Activated naive CD8-positive, alpha-beta T cell treated with anti-CD3 and anti-CD28 coated beads for 36 hours (primary cell): ENCODE measurements around the gene CEBPG. TPM values are rescaled to one million over a fixed set of nuclear protein-coding genes. Genes with fewer than 3 reads are reported as not detected.
A peak's percentile ranks its signal among the peaks of the same experiment; 100 is the strongest.

Experiments
- DNase-seq: peaks from one replicate; pipeline ENCODE4 v3.0.0; 2021
- H3K27ac Mint-ChIP-seq: one replicate; pipeline ENCODE4 v1.8.0; 2022; ENCODE audit warnings: mild to moderate bottlenecking, moderate library complexity, mixed read lengths
- H3K27me3 Mint-ChIP-seq: one replicate; pipeline ENCODE4 v1.8.0; 2022; ENCODE audit warnings: mild to moderate bottlenecking, mixed read lengths
- H3K36me3 Mint-ChIP-seq: one replicate; pipeline ENCODE4 v1.8.0; 2021; ENCODE audit warnings: mild to moderate bottlenecking, mixed read lengths
- H3K4me1 Mint-ChIP-seq: one replicate; pipeline ENCODE4 v1.8.0; 2021; ENCODE audit warnings: mixed read lengths
- H3K4me3 Mint-ChIP-seq: one replicate; pipeline ENCODE4 v1.8.0; 2022; ENCODE audit warnings: mild to moderate bottlenecking, moderate library complexity, mixed read lengths
- H3K9me3 Mint-ChIP-seq: one replicate; pipeline ENCODE4 v1.8.0; 2022; ENCODE audit warnings: mixed read lengths
- total RNA-seq, 2 experiments: library from RNA; stranded (reverse); gene quantifications; one replicate each; pipeline ENCODE4 v1.2.3, GENCODE V29; 2021

Gene CEBPG
- total RNA-seq, 2 experiments from 2014 or later, result 30.1 to 30.9 TPM

- H3K9me3 Mint-ChIP-seq, result no peaks in the 10 kb centered on the region
- no peak for DNase-seq
- peaks cover 4% of the 10 kb centered on the region for H3K27me3 Mint-ChIP-seq
- no peak overlapping the region for H3K27ac Mint-ChIP-seq
- no peaks in the 10 kb centered on the region for H3K4me1 Mint-ChIP-seq
- H3K36me3 Mint-ChIP-seq, result no peaks in the 10 kb centered on the region
- H3K4me3 Mint-ChIP-seq, result no peak overlapping the region
These were observed 6.6 kb upstream of the CEBPG start for GRCh38 chr19:33366897-33367296.

- Mint-ChIP-seq H3K4me3 (no peak overlapping the region), H3K27ac (no peak overlapping the region), H3K36me3 (no peaks in the 10 kb centered on the region), H3K4me1 (peaks cover 4% of the 10 kb centered on the region), H3K9me3 (no peaks in the 10 kb centered on the region), H3K27me3 (peaks cover 4% of the 10 kb centered on the region)
- DNase-seq, result no peak
These were observed 5.2 kb upstream of the CEBPG start for GRCh38 chr19:33368074-33368864.

GRCh38 chr19:33370783-33371182, 2.7 kb upstream of the CEBPG start:
- Mint-ChIP-seq H3K9me3 (no peaks in the 10 kb centered on the region), H3K4me3 (no peak overlapping the region), H3K27ac (no peak overlapping the region), H3K4me1 (peaks cover 14% of the 10 kb centered on the region), H3K36me3 (peaks cover 15% of the 10 kb centered on the region), H3K27me3 (peaks cover 4% of the 10 kb centered on the region)
- no peak for DNase-seq

GRCh38 chr19:33374236-33374714, 766 bp downstream of the CEBPG start:
- H3K4me3 Mint-ChIP-seq, result peak overlapping the region; percentile 89
- no peaks in the 10 kb centered on the region for H3K27me3 Mint-ChIP-seq
- H3K27ac Mint-ChIP-seq, result peak overlapping the region; percentile 82
- H3K36me3 Mint-ChIP-seq, result peaks cover 27% of the 10 kb centered on the region
- H3K9me3 Mint-ChIP-seq, result no peaks in the 10 kb centered on the region
- DNase-seq, result no peak
- H3K4me1 Mint-ChIP-seq, result peaks cover 43% of the 10 kb centered on the region

GRCh38 chr19:33375156-33375836, 1.8 kb downstream of the CEBPG start:
- Mint-ChIP-seq H3K4me1 (peaks cover 43% of the 10 kb centered on the region), H3K27me3 (no peaks in the 10 kb centered on the region), H3K36me3 (peaks cover 34% of the 10 kb centered on the region), H3K4me3 (peak overlapping the region; percentile 89), H3K27ac (peak overlapping the region; percentile 82), H3K9me3 (no peaks in the 10 kb centered on the region)
- DNase-seq, result no peak

- Mint-ChIP-seq H3K27ac (no peak overlapping the region), H3K4me3 (peak overlapping the region; percentile 89), H3K9me3 (no peaks in the 10 kb centered on the region), H3K4me1 (peaks cover 46% of the 10 kb centered on the region), H3K27me3 (no peaks in the 10 kb centered on the region), H3K36me3 (peaks cover 34% of the 10 kb centered on the region)
- DNase-seq, result no peak
These were observed 2.3 kb downstream of the CEBPG start for GRCh38 chr19:33375837-33376159.

- Mint-ChIP-seq H3K27me3 (no peaks in the 10 kb centered on the region), H3K4me1 (peaks cover 52% of the 10 kb centered on the region), H3K36me3 (peaks cover 36% of the 10 kb centered on the region), H3K4me3 (peak overlapping the region; percentile 89), H3K27ac (no peak overlapping the region), H3K9me3 (no peaks in the 10 kb centered on the region)
- no peak for DNase-seq
These were observed 2.9 kb downstream of the CEBPG start for GRCh38 chr19:33376423-33376822.

- Mint-ChIP-seq H3K4me1 (peaks cover 57% of the 10 kb centered on the region), H3K27ac (no peak overlapping the region), H3K9me3 (no peaks in the 10 kb centered on the region), H3K4me3 (peak overlapping the region; percentile 5), H3K36me3 (peaks cover 36% of the 10 kb centered on the region), H3K27me3 (no peaks in the 10 kb centered on the region)
- DNase-seq, result no peak
These were observed 3.5 kb downstream of the CEBPG start for GRCh38 chr19:33376941-33377557.

- no peak overlapping the region for H3K27ac Mint-ChIP-seq
- peaks cover 36% of the 10 kb centered on the region for H3K36me3 Mint-ChIP-seq
- H3K4me3 Mint-ChIP-seq, result no peak overlapping the region
- H3K27me3 Mint-ChIP-seq, result no peaks in the 10 kb centered on the region
- H3K4me1 Mint-ChIP-seq, result peaks cover 58% of the 10 kb centered on the region
- no peak for DNase-seq
- H3K9me3 Mint-ChIP-seq, result no peaks in the 10 kb centered on the region
These were observed 4.3 kb downstream of the CEBPG start for GRCh38 chr19:33377586-33378475.

GRCh38 chr19:33379151-33379829, 5.8 kb downstream of the CEBPG start:
- H3K4me3 Mint-ChIP-seq, result no peak overlapping the region
- peaks cover 58% of the 10 kb centered on the region for H3K4me1 Mint-ChIP-seq
- peaks cover 39% of the 10 kb centered on the region for H3K36me3 Mint-ChIP-seq
- H3K27me3 Mint-ChIP-seq, result no peaks in the 10 kb centered on the region
- H3K27ac Mint-ChIP-seq, result peak overlapping the region; percentile 22
- no peak for DNase-seq
- H3K9me3 Mint-ChIP-seq, result no peaks in the 10 kb centered on the region

GRCh38 chr19:33381101-33381500, 7.6 kb downstream of the CEBPG start:
- H3K4me1 Mint-ChIP-seq, result peaks cover 45% of the 10 kb centered on the region
- no peaks in the 10 kb centered on the region for H3K9me3 Mint-ChIP-seq
- H3K27ac Mint-ChIP-seq, result peak overlapping the region; percentile 5

GRCh38 chr19:33382006-33382405, 8.5 kb downstream of the CEBPG start:
- H3K9me3 Mint-ChIP-seq, result no peaks in the 10 kb centered on the region
- H3K27me3 Mint-ChIP-seq, result no peaks in the 10 kb centered on the region
- H3K27ac Mint-ChIP-seq, result no peak overlapping the region
- peaks cover 37% of the 10 kb centered on the region for H3K4me1 Mint-ChIP-seq
- no peak overlapping the region for H3K4me3 Mint-ChIP-seq
- H3K36me3 Mint-ChIP-seq, result peaks cover 22% of the 10 kb centered on the region
- no peak for DNase-seq

More at GRCh38 chr19:33381101-33381500, 7.6 kb downstream of the CEBPG start:
- Mint-ChIP-seq H3K36me3 (peaks cover 23% of the 10 kb centered on the region), H3K27me3 (no peaks in the 10 kb centered on the region), H3K4me3 (no peak overlapping the region)
- no peak for DNase-seq

GRCh38 chr19:33382982-33383381, 9.5 kb downstream of the CEBPG start:
- Mint-ChIP-seq H3K9me3 (no peaks in the 10 kb centered on the region), H3K27ac (no peak overlapping the region)

GRCh38 chr19:33383720-33384292, 10.3 kb downstream of the CEBPG start:
- H3K27ac Mint-ChIP-seq, result no peak overlapping the region
- H3K36me3 Mint-ChIP-seq, result peaks cover 22% of the 10 kb centered on the region
- H3K4me3 Mint-ChIP-seq, result no peak overlapping the region
- no peaks in the 10 kb centered on the region for H3K9me3 Mint-ChIP-seq
- H3K4me1 Mint-ChIP-seq, result peaks cover 22% of the 10 kb centered on the region
- no peaks in the 10 kb centered on the region for H3K27me3 Mint-ChIP-seq
- no peak for DNase-seq

More at GRCh38 chr19:33382982-33383381, 9.5 kb downstream of the CEBPG start:
- peaks cover 28% of the 10 kb centered on the region for H3K4me1 Mint-ChIP-seq
- no peak for DNase-seq
- H3K27me3 Mint-ChIP-seq, result no peaks in the 10 kb centered on the region
- no peak overlapping the region for H3K4me3 Mint-ChIP-seq
- peaks cover 25% of the 10 kb centered on the region for H3K36me3 Mint-ChIP-seq
